Transverse colon (tissue), 3 donors: Measurements from ENCODE around the gene TMEM200A.

Source experiments
- EP300 ChIP-seq: sonication (generic); formaldehyde crosslinking; IDR thresholded peaks from one replicate; pipeline ENCODE4 v1.6.1; 2017; ENCODE audit warnings: antibody characterized with exemption, low read depth
- POLR2AphosphoS5 ChIP-seq, 3 donors: sonication (generic); formaldehyde crosslinking; IDR thresholded peaks; one replicate each; pipeline ENCODE4 v1.6.1; 2016; ENCODE audit warnings: antibody characterized with exemption in 3 of 3

- TF ChIP-seq EP300 (no peak), POLR2AphosphoS5 (IDR thresholded peaks at IDR 0.05) (no peak)
These were observed 17.2 kb downstream of the TMEM200A start for GRCh38 chr6:130382872-130383490.
